Activated naive CD4-positive, alpha-beta T cell treated with anti-CD3 and anti-CD28 coated beads for 36 hours (primary cell): ENCODE results near the gene BLOC1S3. TPM values are rescaled to one million over a fixed set of nuclear protein-coding genes. Genes with fewer than 3 reads are reported as not detected.
A peak's percentile ranks its signal among the peaks of the same experiment; 100 is the strongest.

Experiments used
- CTCF ChIA-PET: fragments of 350-600 bp; sonication (Branson Sonifier 250); formaldehyde crosslinking; loops from one replicate; lab custom pipeline; 2021; ENCODE audit warnings: antibody characterized with exemption; lab: Charles Lee
- DNase-seq: peaks from one replicate; pipeline ENCODE4 v3.0.0-alpha.2; 2020
- H3K27ac Mint-ChIP-seq: one replicate; pipeline ENCODE4 v1.8.0; 2021; ENCODE audit warnings: mild to moderate bottlenecking, mixed read lengths
- H3K27me3 Mint-ChIP-seq: one replicate; pipeline ENCODE4 v1.8.0; 2021; ENCODE audit warnings: low read depth, mixed read lengths
- H3K36me3 Mint-ChIP-seq: one replicate; pipeline ENCODE4 v1.8.0; 2021; ENCODE audit warnings: low read depth, mixed read lengths
- H3K4me1 Mint-ChIP-seq: one replicate; pipeline ENCODE4 v1.8.0; 2021; ENCODE audit warnings: low read depth, mixed read lengths
- H3K4me3 Mint-ChIP-seq: one replicate; pipeline ENCODE4 v1.8.0; 2021; ENCODE audit warnings: mild to moderate bottlenecking, moderate library complexity, mixed read lengths
- H3K9me3 Mint-ChIP-seq: one replicate; pipeline ENCODE4 v1.8.0; 2021; ENCODE audit warnings: mixed read lengths
- intact Hi-C: fragments of 100-400 bp; cut with micrococcal nuclease; formaldehyde crosslinking; loops from one replicate; pipeline ENCODE4 v1.15.1; 2023
- total RNA-seq, 2 experiments: library from RNA; stranded (reverse); gene quantifications; one replicate each; pipeline ENCODE4 v1.2.3, GENCODE V29; 2021

The BLOC1S3 gene
- total RNA-seq, 2 experiments from 2014 or later, result 5.1 to 6.5 TPM

DNA sequence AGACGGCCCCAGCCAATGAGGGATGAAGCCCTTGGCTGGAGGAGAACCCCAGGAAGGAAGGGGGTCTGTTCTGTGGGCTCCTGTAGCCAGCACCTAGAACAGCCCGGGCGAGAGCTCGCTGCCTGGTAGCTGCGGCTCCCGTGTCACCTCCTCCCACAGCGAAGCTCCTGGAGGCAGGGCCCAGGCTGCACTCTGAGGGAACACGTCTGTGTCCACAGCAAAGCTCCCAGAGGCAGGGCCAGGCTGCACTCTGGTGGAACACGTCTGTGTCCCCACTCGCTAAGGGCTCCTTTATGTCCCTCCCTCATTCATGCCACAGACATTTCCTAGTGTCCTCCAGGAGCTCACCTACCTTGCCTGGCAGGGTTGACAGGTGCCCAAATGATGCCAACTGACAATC, 9.0 kb upstream of the BLOC1S3 start:
- no peak overlapping the region for H3K27ac Mint-ChIP-seq
- CTCF ChIA-PET, result interaction anchor here (0.6 kb wide), 1 partner anchor 793 kb away, joined by 3 read pairs; no protein-coding TSS in a partner anchor
- H3K27me3 Mint-ChIP-seq, result no peaks in the 10 kb centered on the region
- DNase-seq, result no peak
- H3K36me3 Mint-ChIP-seq, result no peaks in the 10 kb centered on the region
- intact Hi-C loops, result loop anchor here (10.0 kb wide), 1 partner anchor 525 kb away; the partner anchor contains the start of genes QPCTL and SNRPD2
- H3K9me3 Mint-ChIP-seq, result no peaks in the 10 kb centered on the region
- peaks cover 39% of the 10 kb centered on the region for H3K4me1 Mint-ChIP-seq
- H3K4me3 Mint-ChIP-seq, result no peak overlapping the region

DNA sequence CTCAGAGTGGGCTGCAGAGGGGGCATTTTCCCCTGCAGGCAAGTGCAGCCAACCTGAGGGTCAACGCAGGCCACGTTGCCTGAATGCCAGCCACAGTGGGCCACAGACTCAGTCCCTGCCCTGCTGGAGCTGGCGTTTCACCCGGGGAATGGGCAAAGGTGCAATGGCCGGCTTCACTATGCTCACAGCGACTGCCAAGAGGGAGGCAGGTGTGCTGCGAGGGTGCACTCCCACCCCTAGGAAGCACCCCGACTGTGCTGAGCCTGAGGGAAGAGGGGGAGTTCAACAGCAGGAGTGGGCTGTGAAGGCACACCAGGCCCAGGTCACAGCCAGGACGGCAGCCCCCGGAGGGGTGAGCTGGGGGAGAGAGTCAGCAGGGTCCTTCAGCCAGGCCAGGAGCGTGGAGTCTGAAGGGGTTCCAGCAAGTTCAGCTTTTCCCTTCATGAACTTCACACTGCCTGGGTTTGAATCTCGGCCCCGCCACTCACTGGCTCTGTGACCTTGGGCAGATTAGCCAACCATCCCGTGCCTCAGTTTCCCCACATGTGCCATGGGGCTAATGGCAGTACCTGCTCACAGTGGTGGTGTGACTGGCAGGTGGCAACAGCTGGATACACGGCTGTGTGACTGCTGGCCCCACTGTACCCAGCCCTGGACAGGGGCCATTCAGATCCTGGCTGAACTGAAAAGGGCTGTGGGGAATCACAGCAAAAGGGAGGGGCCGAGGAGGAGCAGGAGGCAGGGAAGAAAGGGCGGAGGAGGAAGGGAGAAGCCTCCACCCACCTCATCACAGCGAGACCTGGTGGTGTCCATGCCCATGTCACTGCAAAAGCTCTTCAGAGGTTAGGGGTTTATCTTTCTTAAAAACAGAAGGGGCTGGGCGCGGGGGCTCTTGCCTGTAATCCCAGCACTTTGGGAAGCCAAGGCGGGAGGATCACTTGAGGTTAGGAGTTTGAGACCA, 8.2 kb upstream of the BLOC1S3 start:
- CTCF ChIA-PET, result interaction anchor here (0.6 kb wide), 1 partner anchor 792 kb away, joined by 3 read pairs; no protein-coding TSS in a partner anchor
- intact Hi-C loops, result loop anchor here (10.0 kb wide), 1 partner anchor 524 kb away; the partner anchor contains the start of genes QPCTL and SNRPD2
- H3K4me1 Mint-ChIP-seq, result peaks cover 38% of the 10 kb centered on the region
- no peak overlapping the region for H3K4me3 Mint-ChIP-seq
- DNase-seq, result no peak
- no peaks in the 10 kb centered on the region for H3K27me3 Mint-ChIP-seq
- no peaks in the 10 kb centered on the region for H3K9me3 Mint-ChIP-seq
- H3K36me3 Mint-ChIP-seq, result no peaks in the 10 kb centered on the region
- H3K27ac Mint-ChIP-seq, result peak overlapping the region; percentile 98

DNA sequence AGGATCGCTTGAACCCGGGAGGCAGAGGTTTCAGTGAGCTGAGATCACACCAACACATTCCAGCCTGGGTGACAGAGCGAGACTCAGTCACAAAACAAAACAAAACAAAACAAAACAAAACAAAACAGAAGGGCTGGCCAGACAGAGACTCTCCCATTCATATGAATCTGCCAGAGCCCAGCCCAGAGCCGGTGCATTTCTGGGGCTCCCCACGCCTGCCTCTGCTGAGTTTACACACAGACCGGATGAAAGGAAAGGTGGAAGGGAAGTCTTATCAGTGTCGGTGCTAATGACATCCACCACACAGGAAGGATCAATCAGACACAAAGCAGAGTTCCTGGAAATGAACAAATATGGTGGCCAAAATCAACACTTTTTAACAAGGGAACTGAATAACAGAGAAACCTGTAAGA, 7.4 kb upstream of the BLOC1S3 start:
- H3K4me1 Mint-ChIP-seq, result peaks cover 41% of the 10 kb centered on the region
- CTCF ChIA-PET, result no interaction called here
- no peaks in the 10 kb centered on the region for H3K9me3 Mint-ChIP-seq
- H3K27ac Mint-ChIP-seq, result peak overlapping the region; percentile 98
- H3K4me3 Mint-ChIP-seq, result peak overlapping the region; percentile 52
- no peaks in the 10 kb centered on the region for H3K36me3 Mint-ChIP-seq
- intact Hi-C loops, result loop anchor here (10.0 kb wide), 1 partner anchor 524 kb away; the partner anchor contains the start of genes QPCTL and SNRPD2
- no peaks in the 10 kb centered on the region for H3K27me3 Mint-ChIP-seq
- peak; percentile 87 for DNase-seq

DNA sequence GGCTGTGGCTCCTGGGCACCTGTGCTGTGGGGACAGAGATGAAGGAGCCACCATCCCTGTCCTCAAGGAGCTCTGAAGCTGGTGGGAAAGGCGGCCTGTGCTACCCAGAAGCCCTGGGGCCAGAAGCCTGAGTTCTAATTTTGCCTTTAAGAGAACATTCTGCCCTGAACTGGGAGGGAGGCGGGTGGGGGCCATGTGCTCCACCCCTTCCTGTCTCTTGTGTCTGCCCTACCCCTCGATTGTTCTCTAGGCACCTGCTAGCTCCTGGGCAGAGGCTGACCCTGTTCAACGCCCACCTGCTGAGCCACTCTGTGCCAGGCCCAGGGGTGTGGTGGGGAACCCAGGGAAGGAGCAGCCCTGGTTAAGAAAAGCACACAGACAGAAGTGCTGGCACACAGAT, 6.4 kb upstream of the BLOC1S3 start:
- DNase-seq, result peak; percentile 42
- H3K27me3 Mint-ChIP-seq, result no peaks in the 10 kb centered on the region

DNA sequence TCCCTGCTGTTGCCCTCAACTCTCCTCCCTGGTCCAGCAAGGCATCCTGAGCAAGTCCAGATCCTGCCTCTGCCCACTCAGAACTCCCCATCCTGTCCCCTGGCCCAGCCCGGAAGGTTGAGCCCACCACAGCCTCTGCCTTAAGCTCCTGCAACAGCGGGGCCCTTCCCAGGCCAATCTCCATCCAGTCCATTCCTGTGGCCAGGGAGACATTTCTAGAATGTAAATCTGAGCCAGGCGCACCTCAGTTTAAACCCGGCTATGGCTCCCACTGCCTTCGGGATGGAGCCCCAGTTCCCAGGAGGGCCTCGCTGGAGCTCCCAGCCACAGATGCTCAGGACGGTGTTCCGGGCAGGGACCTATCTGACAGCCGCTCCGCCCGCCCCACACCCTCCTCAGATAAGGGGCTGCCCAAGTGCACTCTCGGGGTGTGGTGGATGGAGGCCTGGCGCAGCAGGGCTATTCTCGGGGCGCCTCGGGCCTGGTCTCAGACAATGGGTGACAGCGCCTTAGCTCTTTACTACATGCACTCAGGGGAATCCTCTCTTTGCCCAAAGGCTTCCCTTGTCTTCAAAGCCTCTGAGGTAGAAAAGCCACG, 5.9 kb upstream of the BLOC1S3 start:
- no peak for DNase-seq
- no peaks in the 10 kb centered on the region for H3K27me3 Mint-ChIP-seq
- H3K4me3 Mint-ChIP-seq, result no peak overlapping the region
- no peaks in the 10 kb centered on the region for H3K36me3 Mint-ChIP-seq
- H3K27ac Mint-ChIP-seq, result peak overlapping the region; percentile 79
- no peaks in the 10 kb centered on the region for H3K9me3 Mint-ChIP-seq
- peaks cover 48% of the 10 kb centered on the region for H3K4me1 Mint-ChIP-seq
- intact Hi-C loops, result loop anchor here (10.0 kb wide), 1 partner anchor 522 kb away; the partner anchor contains the start of genes QPCTL and SNRPD2
- CTCF ChIA-PET, result interaction anchor here (1.1 kb wide), 1 partner anchor 9 kb away, joined by 3 read pairs; no protein-coding TSS in a partner anchor

More for the DNA sequence above, 6.4 kb upstream of the BLOC1S3 start:
- peak overlapping the region; percentile 79 for H3K27ac Mint-ChIP-seq
- no peaks in the 10 kb centered on the region for H3K36me3 Mint-ChIP-seq
- intact Hi-C loops, result loop anchor here (10.0 kb wide), 1 partner anchor 523 kb away; the partner anchor contains the start of genes QPCTL and SNRPD2
- H3K4me3 Mint-ChIP-seq, result no peak overlapping the region
- CTCF ChIA-PET, result interaction anchor here (0.6 to 1.1 kb wide), 2 partner anchors 10 to 220 kb away, joined by 3 to 6 read pairs; no protein-coding TSS in a partner anchor
- no peaks in the 10 kb centered on the region for H3K9me3 Mint-ChIP-seq
- H3K4me1 Mint-ChIP-seq, result peaks cover 46% of the 10 kb centered on the region

DNA sequence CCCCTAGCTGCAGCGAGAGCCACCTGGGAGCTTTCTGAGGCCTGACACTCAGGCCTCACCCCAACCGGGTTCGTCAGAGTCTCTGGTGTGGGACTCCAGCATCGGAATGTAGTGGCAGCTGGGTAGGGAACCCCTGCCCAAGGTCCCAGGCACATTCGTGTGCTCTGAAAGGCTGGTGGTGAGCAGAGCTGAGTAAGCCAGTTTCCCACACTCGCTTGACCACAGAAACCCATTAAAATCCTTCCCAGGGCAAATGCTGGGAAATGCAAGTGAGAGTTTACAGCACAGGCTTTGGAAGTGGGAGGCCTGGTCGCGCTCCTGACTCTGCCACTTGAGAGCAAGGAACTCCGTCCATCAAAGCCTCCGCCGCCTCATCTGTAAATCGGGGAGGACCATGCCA, 4.8 kb upstream of the BLOC1S3 start:
- H3K4me1 Mint-ChIP-seq, result peaks cover 48% of the 10 kb centered on the region

DNA sequence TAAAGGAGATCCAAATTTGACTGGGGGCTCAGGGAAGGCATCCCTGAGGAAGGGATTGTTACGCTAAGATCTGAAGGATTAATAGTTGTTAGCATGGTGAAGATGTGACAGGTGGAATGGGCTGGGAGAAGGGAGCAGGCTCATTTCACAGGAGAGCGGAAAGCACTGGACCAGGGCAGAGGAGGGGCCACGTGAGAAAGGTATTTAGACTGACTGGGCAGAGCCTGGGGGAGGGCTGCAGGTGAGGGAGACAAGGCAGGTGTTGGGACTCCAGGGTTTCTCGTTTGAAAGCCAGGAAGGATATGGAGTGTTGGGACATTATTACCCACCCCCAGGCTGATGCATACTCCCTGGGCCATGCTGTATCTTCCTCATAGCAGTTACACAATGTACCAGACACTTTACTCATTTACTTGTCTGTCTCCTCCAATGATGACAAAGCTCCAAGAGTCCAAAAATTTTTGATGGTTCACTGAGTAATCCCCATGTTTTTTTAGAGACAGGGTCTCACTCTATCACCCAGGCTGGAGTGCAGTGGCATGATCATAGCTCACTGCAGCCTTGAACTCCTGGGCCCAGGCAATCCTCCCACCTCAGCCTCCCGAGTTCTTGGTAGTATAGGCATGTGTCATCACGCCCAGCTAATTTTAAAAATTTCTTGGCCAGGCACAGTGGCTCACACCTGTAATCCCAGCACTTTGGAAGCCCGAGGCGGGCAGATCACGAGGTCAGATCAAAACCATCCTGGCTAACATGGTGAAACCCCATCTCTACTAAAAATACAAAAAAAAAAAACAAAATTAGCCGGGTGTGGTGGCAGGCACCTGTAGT, 2.9 kb upstream of the BLOC1S3 start:
- DNase-seq, result no peak
- intact Hi-C loops, result loop anchor here (5.0 to 10.0 kb wide), 3 partner anchors 98 to 519 kb away; partner anchors contain the start of genes BCL3, GEMIN7, QPCTL and SNRPD2
- Mint-ChIP-seq H3K36me3 (no peaks in the 10 kb centered on the region), H3K27ac (no peak overlapping the region), H3K9me3 (no peaks in the 10 kb centered on the region), H3K4me1 (peaks cover 50% of the 10 kb centered on the region), H3K4me3 (no peak overlapping the region), H3K27me3 (no peaks in the 10 kb centered on the region)
- CTCF ChIA-PET, result no interaction called here

More for the DNA sequence above, 4.8 kb upstream of the BLOC1S3 start:
- intact Hi-C loops, result loop anchor here (10.0 kb wide), 1 partner anchor 521 kb away; the partner anchor contains the start of genes QPCTL and SNRPD2
- no peaks in the 10 kb centered on the region for H3K9me3 Mint-ChIP-seq
- H3K36me3 Mint-ChIP-seq, result no peaks in the 10 kb centered on the region
- peak overlapping the region; percentile 18 for H3K27ac Mint-ChIP-seq
- CTCF ChIA-PET, result interaction anchor here (1.0 kb wide), 1 partner anchor 13 kb away, joined by 3 read pairs; no protein-coding TSS in a partner anchor
- DNase-seq, result no peak
- H3K27me3 Mint-ChIP-seq, result no peaks in the 10 kb centered on the region
- H3K4me3 Mint-ChIP-seq, result no peak overlapping the region

DNA sequence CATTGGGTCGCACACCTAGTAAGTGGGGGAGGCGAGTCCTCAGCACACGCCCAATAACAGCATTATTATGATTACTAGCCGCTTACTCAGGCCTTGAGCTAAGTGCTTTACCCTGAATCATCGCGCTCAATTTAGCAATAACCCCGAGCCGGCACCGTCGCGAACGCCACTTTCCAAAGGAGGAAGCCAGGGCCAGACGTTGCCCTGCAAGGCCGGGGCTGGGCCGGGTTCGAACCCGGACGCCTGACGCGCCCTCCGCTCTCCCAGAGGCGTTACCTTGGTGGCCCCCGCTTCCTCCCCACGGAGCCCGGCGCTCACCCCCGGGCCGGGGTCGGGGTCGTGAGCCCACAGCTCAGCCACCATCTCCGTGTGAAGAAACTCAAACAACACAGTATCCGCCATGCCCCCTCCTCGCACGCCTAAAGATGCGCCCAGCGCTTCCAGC, 745 bp upstream of the BLOC1S3 start, which contains the start of gene TRAPPC6A:
TSS of gene TRAPPC6A (minus strand) at position 421 of the 445 bp plus-strand sequence. CDS start at position 402, 19 bp downstream.
- Mint-ChIP-seq H3K9me3 (no peaks in the 10 kb centered on the region), H3K4me1 (peaks cover 46% of the 10 kb centered on the region), H3K4me3 (peak within 1 kb of the TSS; percentile 80), H3K27ac (peak within 1 kb of the TSS; percentile 86), H3K27me3 (no peaks in the 10 kb centered on the region), H3K36me3 (peaks cover 2% of the 10 kb centered on the region)
- no peak for DNase-seq
- intact Hi-C loops, result loop anchor here (1.0 to 10.0 kb wide), 11 partner anchors 14 to 517 kb away; partner anchors contain the start of genes BCL3, CLPTM1, ERCC2 and GEMIN7
- CTCF ChIA-PET, result interaction anchor here (0.7 to 1.4 kb wide), 4 partner anchors 9 to 176 kb away, joined by 3 read pairs; partner anchors contain the start of gene CLASRP

DNA sequence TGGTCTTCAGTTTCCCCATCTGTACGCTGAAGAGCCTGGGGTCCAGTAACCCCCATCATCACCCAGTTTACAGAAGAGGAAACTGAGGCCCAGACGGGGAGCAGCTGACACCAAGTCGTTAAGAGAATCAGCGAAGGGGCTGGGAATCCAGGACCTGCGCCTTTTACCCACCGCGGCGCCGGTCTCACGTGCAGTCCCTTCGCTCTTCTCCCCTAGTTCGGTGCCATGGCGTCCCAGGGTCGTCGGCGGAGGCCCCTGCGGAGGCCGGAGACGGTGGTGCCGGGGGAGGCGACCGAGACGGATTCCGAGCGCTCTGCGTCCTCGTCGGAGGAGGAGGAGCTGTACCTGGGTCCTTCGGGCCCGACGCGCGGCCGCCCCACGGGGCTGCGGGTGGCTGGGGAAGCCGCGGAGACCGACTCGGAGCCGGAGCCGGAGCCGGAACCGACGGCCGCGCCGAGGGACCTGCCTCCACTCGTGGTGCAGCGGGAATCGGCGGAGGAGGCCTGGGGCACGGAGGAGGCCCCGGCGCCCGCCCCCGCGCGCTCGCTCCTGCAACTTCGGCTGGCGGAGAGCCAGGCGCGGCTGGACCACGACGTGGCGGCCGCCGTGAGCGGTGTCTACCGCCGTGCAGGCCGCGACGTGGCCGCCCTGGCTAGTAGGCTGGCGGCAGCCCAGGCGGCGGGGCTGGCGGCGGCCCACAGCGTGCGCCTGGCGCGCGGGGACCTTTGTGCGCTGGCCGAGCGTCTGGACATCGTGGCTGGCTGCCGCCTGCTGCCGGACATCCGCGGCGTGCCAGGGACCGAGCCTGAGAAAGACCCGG, 698 bp downstream of the BLOC1S3 start:
- intact Hi-C loops, result loop anchor here (5.0 to 10.0 kb wide), 3 partner anchors 102 to 516 kb away; partner anchors contain the start of genes BCL3, GEMIN7, QPCTL and SNRPD2
- Mint-ChIP-seq H3K9me3 (no peaks in the 10 kb centered on the region), H3K27me3 (no peaks in the 10 kb centered on the region), H3K36me3 (peaks cover 2% of the 10 kb centered on the region), H3K27ac (peak overlapping the region; percentile 86), H3K4me1 (peaks cover 40% of the 10 kb centered on the region), H3K4me3 (peak overlapping the region; percentile 80)
- CTCF ChIA-PET, result interaction anchor here (1.2 to 1.4 kb wide), 2 partner anchors 141 to 177 kb away, joined by 3 to 4 read pairs; partner anchors contain the start of gene CLASRP
- peak; percentile 32 for DNase-seq

DNA sequence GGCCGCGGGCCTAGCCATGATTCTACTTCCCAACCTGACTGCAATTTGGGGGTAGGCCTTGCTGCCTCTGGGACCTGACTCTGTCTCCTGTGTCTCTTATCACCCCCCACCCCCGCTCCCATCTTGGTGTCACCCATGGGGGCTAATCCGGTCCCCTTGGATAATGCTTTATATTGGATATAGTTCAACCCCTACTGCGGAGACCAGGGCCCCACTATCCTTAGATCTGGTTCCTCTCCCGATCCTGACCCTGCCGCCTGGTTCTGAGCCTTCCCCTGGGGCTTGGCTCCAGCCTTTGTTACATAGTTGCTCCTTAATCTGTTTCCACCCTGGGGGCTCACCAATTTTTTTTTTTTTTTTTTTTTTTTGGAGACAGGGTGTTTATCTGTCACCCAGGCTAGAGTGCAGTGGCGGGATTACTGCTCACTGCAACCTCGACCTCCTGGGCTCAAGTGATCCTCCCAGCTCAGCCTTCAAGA, 1.3 kb downstream of the BLOC1S3 start:
- Mint-ChIP-seq H3K27ac (no peak overlapping the region), H3K4me3 (peak overlapping the region; percentile 71), H3K4me1 (peaks cover 42% of the 10 kb centered on the region), H3K36me3 (peaks cover 2% of the 10 kb centered on the region), H3K9me3 (no peaks in the 10 kb centered on the region), H3K27me3 (no peaks in the 10 kb centered on the region)
- intact Hi-C loops, result loop anchor here (5.0 to 10.0 kb wide), 3 partner anchors 103 to 515 kb away; partner anchors contain the start of genes BCL3, GEMIN7, QPCTL and SNRPD2
- CTCF ChIA-PET, result interaction anchor here (0.6 kb wide), 1 partner anchor 26 kb away, joined by 3 read pairs; no protein-coding TSS in a partner anchor
- DNase-seq, result no peak
